ENCODE data around the gene TUT7.
"Not testable (repeated sequence)": the region's sequence is repeated elsewhere in the genome, so short reads cannot be mapped to it uniquely, and the experiment has no call there.

Gene TUT7

DNA sequence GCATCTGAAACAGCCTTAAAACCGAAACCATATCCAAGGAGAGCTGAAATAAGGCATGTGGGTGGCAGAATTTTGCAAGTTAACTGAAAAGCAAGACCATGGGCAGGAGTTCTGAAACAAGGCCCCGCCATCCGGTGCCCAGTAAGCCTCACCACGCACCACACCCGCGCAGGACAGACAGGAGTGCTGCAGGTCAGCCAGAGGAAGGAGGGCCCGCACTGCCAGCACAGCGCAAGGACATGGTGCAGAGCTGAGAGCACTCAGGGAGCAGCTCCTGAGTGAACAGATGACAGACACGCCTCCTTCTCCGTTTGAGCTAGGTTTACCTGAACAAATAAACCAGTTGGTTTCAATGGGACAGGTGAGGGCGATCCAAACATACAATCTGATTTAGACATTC lies 55.3 kb downstream of the TUT7 start:
- Histone ChIP-seq H3K4me3 (ENCODE audit: low read length) (no peak overlapping the region), H3F3A (ENCODE audit: control insufficient read depth, insufficient read depth) (peaks cover 3% of the 10 kb centered on the region; the same call in 1 of the 2 replicates), H3K27ac (ENCODE audit: low read depth, low read length) (no peak overlapping the region), H3K9me2 (replicated peaks; ENCODE audit: control insufficient read depth, low read length) (no peaks in the 10 kb centered on the region), H3K9me3 (ENCODE audit: control insufficient read depth, insufficient read depth, low read length) (no peaks in the 10 kb centered on the region), H3K4me1 (ENCODE audit: control insufficient read depth, low read length) (no peaks in the 10 kb centered on the region), H3K79me2 (ENCODE audit: control insufficient read depth, low read length) (no peaks in the 10 kb centered on the region), H4K20me1 (ENCODE audit: control insufficient read depth, insufficient read depth, low read depth, low read length) (no peaks in the 10 kb centered on the region), H3K27me3 (ENCODE audit: control insufficient read depth, low read length) (no peaks in the 10 kb centered on the region), H3K36me3 (ENCODE audit: control insufficient read depth, low read length) (peaks cover 83% of the 10 kb centered on the region), H3K4me2 (ENCODE audit: low read length) (no peak overlapping the region)
- TF ChIP-seq, protein P1, sequence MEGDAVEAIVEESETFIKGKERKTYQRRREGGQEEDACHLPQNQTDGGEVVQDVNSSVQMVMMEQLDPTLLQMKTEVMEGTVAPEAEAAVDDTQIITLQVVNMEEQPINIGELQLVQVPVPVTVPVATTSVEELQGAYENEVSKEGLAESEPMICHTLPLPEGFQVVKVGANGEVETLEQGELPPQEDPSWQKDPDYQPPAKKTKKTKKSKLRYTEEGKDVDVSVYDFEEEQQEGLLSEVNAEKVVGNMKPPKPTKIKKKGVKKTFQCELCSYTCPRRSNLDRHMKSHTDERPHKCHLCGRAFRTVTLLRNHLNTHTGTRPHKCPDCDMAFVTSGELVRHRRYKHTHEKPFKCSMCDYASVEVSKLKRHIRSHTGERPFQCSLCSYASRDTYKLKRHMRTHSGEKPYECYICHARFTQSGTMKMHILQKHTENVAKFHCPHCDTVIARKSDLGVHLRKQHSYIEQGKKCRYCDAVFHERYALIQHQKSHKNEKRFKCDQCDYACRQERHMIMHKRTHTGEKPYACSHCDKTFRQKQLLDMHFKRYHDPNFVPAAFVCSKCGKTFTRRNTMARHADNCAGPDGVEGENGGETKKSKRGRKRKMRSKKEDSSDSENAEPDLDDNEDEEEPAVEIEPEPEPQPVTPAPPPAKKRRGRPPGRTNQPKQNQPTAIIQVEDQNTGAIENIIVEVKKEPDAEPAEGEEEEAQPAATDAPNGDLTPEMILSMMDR (IDR thresholded peaks at IDR 0.05; ENCODE audit: low read depth, low read length, poor library complexity, severe bottlenecking), result no peak
- TF ChIP-seq EZH2phosphoT487 (IDR thresholded peaks at IDR 0.05; ENCODE audit: borderline replicate concordance, low read length), result no peak

DNA sequence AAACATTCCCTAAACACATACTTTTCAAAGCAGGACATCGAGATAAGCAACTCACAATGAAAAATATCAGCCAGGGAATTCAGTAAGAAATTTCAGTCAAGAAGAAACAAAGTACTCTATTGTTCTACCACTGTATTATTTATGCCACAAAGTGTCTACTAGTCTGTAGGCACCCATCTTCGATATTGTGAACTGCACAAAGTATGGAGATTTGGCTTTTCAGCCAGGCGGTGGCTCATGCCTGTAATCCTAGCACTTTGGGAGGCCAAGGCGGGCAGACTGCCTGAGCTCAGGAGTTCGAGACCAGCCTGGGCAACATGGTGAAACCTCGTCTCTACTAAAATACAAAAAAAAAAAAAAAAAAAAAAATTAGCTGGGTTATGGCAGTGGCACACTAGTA lies 63.9 kb downstream of the TUT7 start:
- peaks cover 19% of the 10 kb centered on the region for H3K36me3 ChIP-seq (ENCODE audit: control insufficient read depth, low read length)
- H3K27ac ChIP-seq (ENCODE audit: low read depth, low read length); H3K4me2 ChIP-seq (ENCODE audit: low read length); H3K4me3 ChIP-seq (ENCODE audit: low read length); H4K20me1 ChIP-seq (ENCODE audit: control insufficient read depth, insufficient read depth, low read depth, low read length); H3K9me2 ChIP-seq (replicated peaks; ENCODE audit: control insufficient read depth, low read length); H3K27me3 ChIP-seq (ENCODE audit: control insufficient read depth, low read length); H3K9me3 ChIP-seq (ENCODE audit: control insufficient read depth, insufficient read depth, low read length); H3K79me2 ChIP-seq (ENCODE audit: control insufficient read depth, low read length): not testable (repeated sequence)
- peaks cover 11% of the 10 kb centered on the region; the same call in 1 of the 2 replicates for H3F3A ChIP-seq (ENCODE audit: control insufficient read depth, insufficient read depth)
- H3K4me1 ChIP-seq (ENCODE audit: control insufficient read depth, low read length), result peaks cover 21% of the 10 kb centered on the region

DNA sequence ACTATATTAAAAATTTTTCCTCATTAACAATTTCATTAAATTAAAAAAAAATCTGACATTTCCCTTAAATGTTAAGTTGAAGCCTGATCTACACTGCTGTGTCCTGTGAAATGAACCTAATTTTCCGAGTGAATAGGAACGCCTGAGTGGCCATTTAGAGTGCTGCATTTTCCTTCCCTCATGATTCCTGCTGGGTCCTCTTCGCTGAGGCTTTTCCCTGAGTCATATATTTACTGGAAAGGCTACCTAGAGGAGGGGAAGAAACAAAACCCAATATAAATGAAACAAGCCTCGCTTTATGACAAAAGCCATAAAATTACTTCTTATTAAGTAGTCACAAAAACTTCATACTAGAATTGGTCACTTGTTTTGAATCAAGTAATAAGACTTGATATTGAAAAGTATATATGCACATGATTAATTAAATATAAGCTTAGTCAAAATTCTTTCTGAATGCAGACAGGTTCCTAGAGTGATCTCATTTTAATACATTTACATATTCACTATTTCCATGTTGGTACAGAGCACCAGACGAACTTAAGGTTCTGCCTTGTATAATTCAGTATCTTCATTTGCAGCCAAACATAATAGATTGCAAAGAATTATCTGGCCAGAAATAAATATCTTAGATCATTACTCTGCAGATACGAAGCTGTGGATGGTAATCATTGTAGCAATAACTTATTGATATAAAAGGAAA lies 65.6 kb downstream of the TUT7 start:
- H3K9me2 ChIP-seq (replicated peaks; ENCODE audit: control insufficient read depth, low read length), result no peaks in the 10 kb centered on the region
- H3K4me2 ChIP-seq (ENCODE audit: low read length), result no peak overlapping the region

DNA sequence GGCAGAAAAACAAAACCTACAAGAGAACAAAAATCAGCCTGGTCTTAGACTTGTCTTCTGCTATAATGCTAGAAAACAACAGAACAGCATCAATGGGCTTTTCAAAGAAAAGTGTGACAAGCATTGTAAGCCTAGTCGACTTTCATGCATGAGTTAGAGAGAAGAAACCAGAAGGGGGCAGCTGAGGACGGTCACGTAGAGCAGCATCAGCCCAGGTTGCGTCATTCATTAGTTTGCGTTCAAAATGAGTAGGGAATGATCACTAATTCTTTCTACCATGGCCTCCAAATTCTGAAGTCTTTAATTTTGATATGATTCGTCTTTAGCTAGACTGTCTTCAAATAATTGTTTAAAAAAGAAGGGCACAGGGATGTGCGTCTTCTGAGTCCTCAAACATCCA lies 67.2 kb downstream of the TUT7 start:
- no peaks in the 10 kb centered on the region for H3K27me3 ChIP-seq (ENCODE audit: control insufficient read depth, low read length)
- H3K9me3 ChIP-seq (ENCODE audit: control insufficient read depth, insufficient read depth, low read length), result no peaks in the 10 kb centered on the region
- H3K9me2 ChIP-seq (replicated peaks; ENCODE audit: control insufficient read depth, low read length), result no peaks in the 10 kb centered on the region
- peak overlapping the region; percentile 45 for H3K27ac ChIP-seq (ENCODE audit: low read depth, low read length)
- H3K4me1 ChIP-seq (ENCODE audit: control insufficient read depth, low read length), result peaks cover 34% of the 10 kb centered on the region
- no peak overlapping the region for H3K4me3 ChIP-seq (ENCODE audit: low read length)
- H3K4me2 ChIP-seq (ENCODE audit: low read length), result no peak overlapping the region
- TF ChIP-seq EZH2phosphoT487 (IDR thresholded peaks at IDR 0.05; ENCODE audit: borderline replicate concordance, low read length), result no peak
- TF ChIP-seq, protein P1 (IDR thresholded peaks at IDR 0.05; ENCODE audit: low read depth, low read length, poor library complexity, severe bottlenecking), result peak; percentile 40
- peaks cover 18% of the 10 kb centered on the region for H3K36me3 ChIP-seq (ENCODE audit: control insufficient read depth, low read length)
- no peaks in the 10 kb centered on the region for H3K79me2 ChIP-seq (ENCODE audit: control insufficient read depth, low read length)
- peaks cover 18% of the 10 kb centered on the region for H3F3A ChIP-seq (ENCODE audit: control insufficient read depth, insufficient read depth)
- H4K20me1 ChIP-seq (ENCODE audit: control insufficient read depth, insufficient read depth, low read depth, low read length), result no peaks in the 10 kb centered on the region

More for the DNA sequence above, 65.6 kb downstream of the TUT7 start:
- Histone ChIP-seq H3K79me2 (ENCODE audit: control insufficient read depth, low read length) (no peaks in the 10 kb centered on the region), H3K27ac (ENCODE audit: low read depth, low read length) (no peak overlapping the region), H3K9me3 (ENCODE audit: control insufficient read depth, insufficient read depth, low read length) (no peaks in the 10 kb centered on the region), H3K27me3 (ENCODE audit: control insufficient read depth, low read length) (no peaks in the 10 kb centered on the region), H3K4me3 (ENCODE audit: low read length) (no peak overlapping the region), H3F3A (ENCODE audit: control insufficient read depth, insufficient read depth) (peaks cover 18% of the 10 kb centered on the region), H3K4me1 (ENCODE audit: control insufficient read depth, low read length) (peaks cover 26% of the 10 kb centered on the region), H3K36me3 (ENCODE audit: control insufficient read depth, low read length) (peaks cover 15% of the 10 kb centered on the region), H4K20me1 (ENCODE audit: control insufficient read depth, insufficient read depth, low read depth, low read length) (no peaks in the 10 kb centered on the region)
- no peak for TF ChIP-seq EZH2phosphoT487 (IDR thresholded peaks at IDR 0.05; ENCODE audit: borderline replicate concordance, low read length)
- TF ChIP-seq, protein P1 (IDR thresholded peaks at IDR 0.05; ENCODE audit: low read depth, low read length, poor library complexity, severe bottlenecking), result no peak
